Brain microvascular endothelial cell (primary cell): Measurements from ENCODE around the gene LRRC36.

Experiments used
- DNase-seq: peaks from one replicate; pipeline ENCODE4 v3.0.0-alpha.2; 2020
- H3K27ac ChIP-seq: fragments of 250-450 bp; sonication (Bioruptor Pico); 2 replicates; pipeline ENCODE4 v1.5.1; 2020; ENCODE audit warnings: mild to moderate bottlenecking, moderate library complexity
- H3K27me3 ChIP-seq: fragments of 250-450 bp; sonication (Bioruptor Pico); replicated peaks from 2 replicates; pipeline ENCODE4 v1.5.1; 2020; ENCODE audit warnings: mild to moderate bottlenecking
- H3K36me3 ChIP-seq: fragments of 250-450 bp; sonication (Bioruptor Pico); replicated peaks from 2 replicates; pipeline ENCODE4 v1.5.1; 2020; ENCODE audit warnings: mild to moderate bottlenecking
- H3K4me3 ChIP-seq: 2 replicates; pipeline ENCODE4 v1.5.1; 2011; ENCODE audit warnings: low read depth, mild to moderate bottlenecking, control low read depth, low read length, moderate library complexity
- in situ Hi-C: cut with HindIII; loops from 2 replicates; pipeline ENCODE4 v1.10.0; 2017; ENCODE audit warnings: low sequenced_read_pairs, low pct_ligation_motif_present
- TF ChIP-seq, protein P1 (sequence below): IDR thresholded peaks from 2 replicates; pipeline ENCODE4 v1.5.1; 2011; ENCODE audit warnings: low read depth, mild to moderate bottlenecking, moderate library complexity, low read length, control low read depth, inconsistent platforms; ENCODE audit errors: missing control alignments

LRRC36 gene

GRCh38 chr16:67301080-67301782 lies 25.4 kb upstream of the LRRC36 start:
- in situ Hi-C loops, result no loop called here
- Histone ChIP-seq H3K27me3 (no peaks in the 10 kb centered on the region), H3K36me3 (no peaks in the 10 kb centered on the region), H3K27ac (no peak overlapping the region), H3K4me3 (no peak overlapping the region)
- TF ChIP-seq, protein P1, sequence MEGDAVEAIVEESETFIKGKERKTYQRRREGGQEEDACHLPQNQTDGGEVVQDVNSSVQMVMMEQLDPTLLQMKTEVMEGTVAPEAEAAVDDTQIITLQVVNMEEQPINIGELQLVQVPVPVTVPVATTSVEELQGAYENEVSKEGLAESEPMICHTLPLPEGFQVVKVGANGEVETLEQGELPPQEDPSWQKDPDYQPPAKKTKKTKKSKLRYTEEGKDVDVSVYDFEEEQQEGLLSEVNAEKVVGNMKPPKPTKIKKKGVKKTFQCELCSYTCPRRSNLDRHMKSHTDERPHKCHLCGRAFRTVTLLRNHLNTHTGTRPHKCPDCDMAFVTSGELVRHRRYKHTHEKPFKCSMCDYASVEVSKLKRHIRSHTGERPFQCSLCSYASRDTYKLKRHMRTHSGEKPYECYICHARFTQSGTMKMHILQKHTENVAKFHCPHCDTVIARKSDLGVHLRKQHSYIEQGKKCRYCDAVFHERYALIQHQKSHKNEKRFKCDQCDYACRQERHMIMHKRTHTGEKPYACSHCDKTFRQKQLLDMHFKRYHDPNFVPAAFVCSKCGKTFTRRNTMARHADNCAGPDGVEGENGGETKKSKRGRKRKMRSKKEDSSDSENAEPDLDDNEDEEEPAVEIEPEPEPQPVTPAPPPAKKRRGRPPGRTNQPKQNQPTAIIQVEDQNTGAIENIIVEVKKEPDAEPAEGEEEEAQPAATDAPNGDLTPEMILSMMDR, result no peak
- no peak for DNase-seq

- TF ChIP-seq, protein P1, result no peak
- no peak overlapping the region for H3K27ac ChIP-seq
- in situ Hi-C loops, result no loop called here
- no peaks in the 10 kb centered on the region for H3K27me3 ChIP-seq
- no peak for DNase-seq
- no peaks in the 10 kb centered on the region for H3K36me3 ChIP-seq
- H3K4me3 ChIP-seq, result no peak overlapping the region
Observed at GRCh38 chr16:67302076-67302475, 24.5 kb upstream of the LRRC36 start.

DNA sequence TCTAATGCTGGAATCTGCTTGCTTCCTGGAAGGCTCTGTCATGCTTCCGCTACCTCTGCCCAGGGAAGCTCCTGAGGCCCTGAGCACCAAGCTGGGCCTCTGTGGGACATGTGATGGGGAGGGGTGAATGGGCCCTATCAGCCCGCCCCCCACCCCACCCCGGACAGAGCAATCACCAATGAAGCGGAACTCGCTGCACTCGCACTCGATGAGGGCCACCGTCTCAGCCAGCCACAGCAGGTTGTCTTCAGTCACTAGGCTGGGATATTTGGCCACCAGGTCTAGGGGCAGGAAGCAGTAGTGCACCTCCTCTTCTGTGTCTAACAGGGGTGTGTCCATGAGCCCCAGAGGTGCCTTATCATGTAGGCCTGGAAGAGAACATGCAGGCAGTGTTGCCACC lies 23.6 kb upstream of the LRRC36 start:
- no peak for DNase-seq
- Histone ChIP-seq H3K36me3 (no peaks in the 10 kb centered on the region), H3K4me3 (no peak overlapping the region), H3K27ac (no peak overlapping the region), H3K27me3 (no peaks in the 10 kb centered on the region)
- TF ChIP-seq, protein P1, result no peak
- in situ Hi-C loops, result no loop called here

GRCh38 chr16:67304020-67304419 lies 22.6 kb upstream of the LRRC36 start:
- TF ChIP-seq, protein P1, result no peak
- in situ Hi-C loops, result no loop called here
- DNase-seq, result no peak

GRCh38 chr16:67305216-67306071 lies 21.2 kb upstream of the LRRC36 start:
- no peak overlapping the region for H3K4me3 ChIP-seq
- H3K27me3 ChIP-seq, result no peaks in the 10 kb centered on the region
- in situ Hi-C loops, result no loop called here
- no peak for DNase-seq
- no peak overlapping the region for H3K27ac ChIP-seq
- TF ChIP-seq, protein P1, result no peak
- H3K36me3 ChIP-seq, result no peaks in the 10 kb centered on the region

More at GRCh38 chr16:67304020-67304419, 22.6 kb upstream of the LRRC36 start:
- Histone ChIP-seq H3K4me3 (no peak overlapping the region), H3K27ac (no peak overlapping the region), H3K27me3 (no peaks in the 10 kb centered on the region), H3K36me3 (no peaks in the 10 kb centered on the region)
